Measurements from ENCODE around the gene PARP11.

GRCh38 chr12:3795492-3796133 lies 77.6 kb downstream of the PARP11 start:
- TF ChIP-seq, protein P1, sequence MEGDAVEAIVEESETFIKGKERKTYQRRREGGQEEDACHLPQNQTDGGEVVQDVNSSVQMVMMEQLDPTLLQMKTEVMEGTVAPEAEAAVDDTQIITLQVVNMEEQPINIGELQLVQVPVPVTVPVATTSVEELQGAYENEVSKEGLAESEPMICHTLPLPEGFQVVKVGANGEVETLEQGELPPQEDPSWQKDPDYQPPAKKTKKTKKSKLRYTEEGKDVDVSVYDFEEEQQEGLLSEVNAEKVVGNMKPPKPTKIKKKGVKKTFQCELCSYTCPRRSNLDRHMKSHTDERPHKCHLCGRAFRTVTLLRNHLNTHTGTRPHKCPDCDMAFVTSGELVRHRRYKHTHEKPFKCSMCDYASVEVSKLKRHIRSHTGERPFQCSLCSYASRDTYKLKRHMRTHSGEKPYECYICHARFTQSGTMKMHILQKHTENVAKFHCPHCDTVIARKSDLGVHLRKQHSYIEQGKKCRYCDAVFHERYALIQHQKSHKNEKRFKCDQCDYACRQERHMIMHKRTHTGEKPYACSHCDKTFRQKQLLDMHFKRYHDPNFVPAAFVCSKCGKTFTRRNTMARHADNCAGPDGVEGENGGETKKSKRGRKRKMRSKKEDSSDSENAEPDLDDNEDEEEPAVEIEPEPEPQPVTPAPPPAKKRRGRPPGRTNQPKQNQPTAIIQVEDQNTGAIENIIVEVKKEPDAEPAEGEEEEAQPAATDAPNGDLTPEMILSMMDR (IDR thresholded peaks at IDR 0.05; ENCODE audit: insufficient read depth, low read length, poor library complexity, severe bottlenecking): no peak
- no peak for TF ChIP-seq EZH2phosphoT487 (conservative IDR thresholded peaks at IDR 0.05; ENCODE audit: low read length)
